GM23338 (cell line): ENCODE data around the gene LGALS8. TPM values are rescaled to one million over a fixed set of nuclear protein-coding genes. Genes with fewer than 3 reads are reported as not detected.
A peak's percentile ranks its signal among the peaks of the same experiment; 100 is the strongest.

ENCODE experiments used
- ATAC-seq: fragments of 200-7000 bp; cut with Tn5 transposase; 3 replicates; pipeline ENCODE4 v1.9.1; 2020
- DNase-seq: peaks from one replicate; pipeline ENCODE4 v3.0.0-alpha.2; 2015; ENCODE audit warnings: low spot score
- H2AFZ ChIP-seq: fragments of 200-600 bp; sonication (generic); 2 replicates; pipeline ENCODE4 v1.8.0; 2016; ENCODE audit warnings: antibody characterized with exemption, mild to moderate bottlenecking, moderate library complexity
- H3F3A ChIP-seq: fragments of 200-600 bp; sonication (generic); replicated peaks from 2 replicates; pipeline ENCODE4 v1.8.0; 2017; ENCODE audit warnings: antibody characterized with exemption, mixed run types, low read depth
- H3K27ac ChIP-seq: fragments of 200-600 bp; sonication (generic); 2 replicates; pipeline ENCODE4 v1.6.1; 2016; ENCODE audit warnings: low read depth
- H3K27me3 ChIP-seq: fragments of 200-600 bp; sonication (generic); 2 replicates; pipeline ENCODE4 v1.8.0; 2016; ENCODE audit warnings: mild to moderate bottlenecking, mixed run types, moderate library complexity; ENCODE audit not compliant: insufficient read depth
- H3K36me3 ChIP-seq: fragments of 200-600 bp; sonication (generic); 2 replicates; pipeline ENCODE4 v1.8.0; 2016; ENCODE audit warnings: mild to moderate bottlenecking; ENCODE audit not compliant: insufficient read depth
- H3K4me1 ChIP-seq: fragments of 200-600 bp; sonication (generic); 2 replicates; pipeline ENCODE4 v1.8.0; 2016; ENCODE audit warnings: mild to moderate bottlenecking, moderate library complexity; ENCODE audit not compliant: insufficient read depth
- H3K4me2 ChIP-seq: fragments of 200-600 bp; sonication (generic); 2 replicates; pipeline ENCODE4 v1.7.1; 2017; ENCODE audit warnings: mixed run types
- H3K4me3 ChIP-seq: fragments of 200-600 bp; sonication (generic); 2 replicates; pipeline ENCODE4 v1.6.1; 2016; ENCODE audit warnings: mixed run types
- H3K79me2 ChIP-seq: fragments of 200-600 bp; sonication (generic); replicated peaks from 2 replicates; pipeline ENCODE4 v1.8.0; 2017; ENCODE audit warnings: mild to moderate bottlenecking; ENCODE audit not compliant: insufficient read depth
- H3K9me2 ChIP-seq: fragments of 200-600 bp; sonication (generic); 2 replicates; pipeline ENCODE4 v1.8.0; 2017; ENCODE audit not compliant: insufficient read depth
- H4K20me1 ChIP-seq: fragments of 200-600 bp; sonication (generic); replicated peaks from 2 replicates; pipeline ENCODE4 v1.8.0; 2017; ENCODE audit warnings: mild to moderate bottlenecking; ENCODE audit not compliant: insufficient read depth
- H3K27ac Mint-ChIP-seq: 2 replicates; pipeline ENCODE4 v1.8.0; 2020; ENCODE audit warnings: inconsistent platforms, mild to moderate bottlenecking, moderate library complexity, mixed read lengths
- H3K27me3 Mint-ChIP-seq: 3 replicates; pipeline ENCODE4 v1.8.0; 2022; ENCODE audit warnings: low read depth, mild to moderate bottlenecking, moderate library complexity, mixed read lengths, inconsistent platforms; ENCODE audit not compliant: insufficient read depth, poor library complexity
- H3K36me3 Mint-ChIP-seq: 3 replicates; pipeline ENCODE4 v1.8.0; 2021; ENCODE audit warnings: low read depth, mild to moderate bottlenecking, inconsistent platforms, moderate library complexity, mixed read lengths
- H3K4me1 Mint-ChIP-seq: 3 replicates; pipeline ENCODE4 v1.8.0; 2020; ENCODE audit warnings: mild to moderate bottlenecking, inconsistent platforms, mixed read lengths
- H3K4me3 Mint-ChIP-seq: 3 replicates; pipeline ENCODE4 v1.8.0; 2021; ENCODE audit warnings: moderate library complexity, mild to moderate bottlenecking, inconsistent platforms, mixed read lengths
- H3K9me3 Mint-ChIP-seq: 3 replicates; pipeline ENCODE4 v1.8.0; 2020; ENCODE audit warnings: moderate library complexity, mild to moderate bottlenecking, inconsistent platforms, mixed read lengths
- CREB1 ChIP-seq: fragments of 250-450 bp; sonication (Bioruptor Pico); IDR thresholded peaks from 2 replicates; pipeline ENCODE4 v1.5.0; 2020; ENCODE audit warnings: low read depth, mild to moderate bottlenecking, moderate library complexity
- EZH2 ChIP-seq: fragments of 200-600 bp; sonication (generic); IDR thresholded peaks from one replicate; pipeline ENCODE4 v1.8.0; 2017; ENCODE audit warnings: antibody characterized with exemption, mild to moderate bottlenecking, low read depth; ENCODE audit not compliant: unreplicated experiment
- EZH2phosphoT487 ChIP-seq: fragments of 200-600 bp; sonication (generic); IDR thresholded peaks from one replicate; pipeline ENCODE4 v1.8.1; 2018; ENCODE audit warnings: antibody characterized with exemption; ENCODE audit not compliant: unreplicated experiment
- JUNB ChIP-seq: IDR thresholded peaks from one replicate; pipeline ENCODE4 v1.6.1; 2016; ENCODE audit warnings: antibody characterized with exemption; ENCODE audit not compliant: unreplicated experiment
- NANOG ChIP-seq: IDR thresholded peaks from 2 replicates; pipeline ENCODE4 v1.6.1; 2016; ENCODE audit warnings: antibody characterized with exemption, borderline replicate concordance
- POLR2AphosphoS5 ChIP-seq: IDR thresholded peaks from 2 replicates; pipeline ENCODE4 v1.6.1; 2016; ENCODE audit warnings: antibody characterized with exemption, low read depth
- STAT1 ChIP-seq: IDR thresholded peaks from one replicate; pipeline ENCODE4 v1.6.1; 2016; ENCODE audit warnings: antibody characterized with exemption; ENCODE audit not compliant: unreplicated experiment
- ZNF114 ChIP-seq: fragments of 250-450 bp; sonication (Bioruptor Pico); IDR thresholded peaks from 2 replicates; pipeline ENCODE4 v1.5.0; 2020; ENCODE audit warnings: mild to moderate bottlenecking, moderate library complexity
- ZNF331 ChIP-seq: fragments of 250-450 bp; sonication (Bioruptor Pico); IDR thresholded peaks from 2 replicates; pipeline ENCODE4 v1.5.0; 2020; ENCODE audit warnings: low read depth, mild to moderate bottlenecking, moderate library complexity
- polyA plus RNA-seq: library from polyadenylated mRNA; unstranded; fragments of >200 nt; fragmentation: Nextera tagmentation; extraction: Ambion mirVana; gene quantifications from 2 replicates; pipeline ENCODE4 v1.2.1, GENCODE V29; 2016
- total RNA-seq: library from RNA; depleted of rRNA; stranded (reverse); fragments of >200 nt; shearing (Covaris generic); gene quantifications from 2 replicates; pipeline ENCODE4 v1.2.3, GENCODE V29; 2014
- TF ChIP-seq, protein P1 (sequence below): IDR thresholded peaks from 2 replicates; pipeline ENCODE4 v1.6.1; 2016; ENCODE audit warnings: antibody characterized with exemption
- TF ChIP-seq, protein P2 (sequence below): IDR thresholded peaks from one replicate; pipeline ENCODE4 v1.6.1; 2018; ENCODE audit warnings: antibody characterized with exemption; ENCODE audit not compliant: unreplicated experiment
- TF ChIP-seq, protein P3 (sequence below): fragments of 250-450 bp; sonication (Bioruptor Pico); IDR thresholded peaks from 2 replicates; pipeline ENCODE4 v1.5.0; 2020; ENCODE audit warnings: mild to moderate bottlenecking, moderate library complexity
- TF ChIP-seq, protein P4 (sequence below), 2 experiments: fragments of 200-600 bp in 1 of 2; sonication (generic) in 1 of 2; conservative IDR thresholded peaks; 2 replicates each; pipeline versions ENCODE4 v1.5.1 to v1.6.1; 2016 to 2017; ENCODE audit warnings: antibody characterized with exemption in 2 of 2, low read depth in 2 of 2, mild to moderate bottlenecking in 2 of 2, moderate library complexity in 1 of 2

LGALS8 gene
- total and polyA plus RNA-seq, 2 experiments from 2014 or later, result 10.1 to 11.5 TPM

DNA sequence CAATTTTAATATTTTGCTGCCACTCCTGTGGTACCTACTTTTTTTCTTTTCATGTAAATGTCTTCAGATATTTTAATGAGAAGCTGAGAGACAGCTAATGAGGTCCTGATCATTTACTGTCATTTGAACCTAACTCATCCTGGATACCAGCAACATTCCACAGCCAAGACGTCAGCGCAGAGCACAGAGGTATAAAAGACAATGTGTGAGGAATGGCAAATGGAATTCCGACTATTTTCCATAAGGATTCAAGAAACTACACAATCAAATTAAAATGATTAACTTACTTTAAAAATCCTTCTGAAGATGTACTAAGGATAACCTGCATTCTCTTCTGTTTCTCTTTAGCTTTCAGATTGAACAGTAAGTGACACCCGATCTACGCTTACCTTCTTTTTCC is 41.7 kb downstream of the LGALS8 start:
- TF ChIP-seq EZH2phosphoT487 (no peak), ZNF331 (CRISPR knock-in tag) (no peak), ZNF114 (CRISPR knock-in tag) (no peak), NANOG (no peak), POLR2AphosphoS5 (no peak), CREB1 (CRISPR knock-in tag) (no peak), JUNB (no peak), EZH2 (no peak), STAT1 (no peak)
- TF ChIP-seq, protein P1, sequence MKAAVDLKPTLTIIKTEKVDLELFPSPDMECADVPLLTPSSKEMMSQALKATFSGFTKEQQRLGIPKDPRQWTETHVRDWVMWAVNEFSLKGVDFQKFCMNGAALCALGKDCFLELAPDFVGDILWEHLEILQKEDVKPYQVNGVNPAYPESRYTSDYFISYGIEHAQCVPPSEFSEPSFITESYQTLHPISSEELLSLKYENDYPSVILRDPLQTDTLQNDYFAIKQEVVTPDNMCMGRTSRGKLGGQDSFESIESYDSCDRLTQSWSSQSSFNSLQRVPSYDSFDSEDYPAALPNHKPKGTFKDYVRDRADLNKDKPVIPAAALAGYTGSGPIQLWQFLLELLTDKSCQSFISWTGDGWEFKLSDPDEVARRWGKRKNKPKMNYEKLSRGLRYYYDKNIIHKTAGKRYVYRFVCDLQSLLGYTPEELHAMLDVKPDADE, result no peak
- TF ChIP-seq, protein P2, sequence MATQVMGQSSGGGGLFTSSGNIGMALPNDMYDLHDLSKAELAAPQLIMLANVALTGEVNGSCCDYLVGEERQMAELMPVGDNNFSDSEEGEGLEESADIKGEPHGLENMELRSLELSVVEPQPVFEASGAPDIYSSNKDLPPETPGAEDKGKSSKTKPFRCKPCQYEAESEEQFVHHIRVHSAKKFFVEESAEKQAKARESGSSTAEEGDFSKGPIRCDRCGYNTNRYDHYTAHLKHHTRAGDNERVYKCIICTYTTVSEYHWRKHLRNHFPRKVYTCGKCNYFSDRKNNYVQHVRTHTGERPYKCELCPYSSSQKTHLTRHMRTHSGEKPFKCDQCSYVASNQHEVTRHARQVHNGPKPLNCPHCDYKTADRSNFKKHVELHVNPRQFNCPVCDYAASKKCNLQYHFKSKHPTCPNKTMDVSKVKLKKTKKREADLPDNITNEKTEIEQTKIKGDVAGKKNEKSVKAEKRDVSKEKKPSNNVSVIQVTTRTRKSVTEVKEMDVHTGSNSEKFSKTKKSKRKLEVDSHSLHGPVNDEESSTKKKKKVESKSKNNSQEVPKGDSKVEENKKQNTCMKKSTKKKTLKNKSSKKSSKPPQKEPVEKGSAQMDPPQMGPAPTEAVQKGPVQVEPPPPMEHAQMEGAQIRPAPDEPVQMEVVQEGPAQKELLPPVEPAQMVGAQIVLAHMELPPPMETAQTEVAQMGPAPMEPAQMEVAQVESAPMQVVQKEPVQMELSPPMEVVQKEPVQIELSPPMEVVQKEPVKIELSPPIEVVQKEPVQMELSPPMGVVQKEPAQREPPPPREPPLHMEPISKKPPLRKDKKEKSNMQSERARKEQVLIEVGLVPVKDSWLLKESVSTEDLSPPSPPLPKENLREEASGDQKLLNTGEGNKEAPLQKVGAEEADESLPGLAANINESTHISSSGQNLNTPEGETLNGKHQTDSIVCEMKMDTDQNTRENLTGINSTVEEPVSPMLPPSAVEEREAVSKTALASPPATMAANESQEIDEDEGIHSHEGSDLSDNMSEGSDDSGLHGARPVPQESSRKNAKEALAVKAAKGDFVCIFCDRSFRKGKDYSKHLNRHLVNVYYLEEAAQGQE, result no peak
- TF ChIP-seq, protein P3, sequence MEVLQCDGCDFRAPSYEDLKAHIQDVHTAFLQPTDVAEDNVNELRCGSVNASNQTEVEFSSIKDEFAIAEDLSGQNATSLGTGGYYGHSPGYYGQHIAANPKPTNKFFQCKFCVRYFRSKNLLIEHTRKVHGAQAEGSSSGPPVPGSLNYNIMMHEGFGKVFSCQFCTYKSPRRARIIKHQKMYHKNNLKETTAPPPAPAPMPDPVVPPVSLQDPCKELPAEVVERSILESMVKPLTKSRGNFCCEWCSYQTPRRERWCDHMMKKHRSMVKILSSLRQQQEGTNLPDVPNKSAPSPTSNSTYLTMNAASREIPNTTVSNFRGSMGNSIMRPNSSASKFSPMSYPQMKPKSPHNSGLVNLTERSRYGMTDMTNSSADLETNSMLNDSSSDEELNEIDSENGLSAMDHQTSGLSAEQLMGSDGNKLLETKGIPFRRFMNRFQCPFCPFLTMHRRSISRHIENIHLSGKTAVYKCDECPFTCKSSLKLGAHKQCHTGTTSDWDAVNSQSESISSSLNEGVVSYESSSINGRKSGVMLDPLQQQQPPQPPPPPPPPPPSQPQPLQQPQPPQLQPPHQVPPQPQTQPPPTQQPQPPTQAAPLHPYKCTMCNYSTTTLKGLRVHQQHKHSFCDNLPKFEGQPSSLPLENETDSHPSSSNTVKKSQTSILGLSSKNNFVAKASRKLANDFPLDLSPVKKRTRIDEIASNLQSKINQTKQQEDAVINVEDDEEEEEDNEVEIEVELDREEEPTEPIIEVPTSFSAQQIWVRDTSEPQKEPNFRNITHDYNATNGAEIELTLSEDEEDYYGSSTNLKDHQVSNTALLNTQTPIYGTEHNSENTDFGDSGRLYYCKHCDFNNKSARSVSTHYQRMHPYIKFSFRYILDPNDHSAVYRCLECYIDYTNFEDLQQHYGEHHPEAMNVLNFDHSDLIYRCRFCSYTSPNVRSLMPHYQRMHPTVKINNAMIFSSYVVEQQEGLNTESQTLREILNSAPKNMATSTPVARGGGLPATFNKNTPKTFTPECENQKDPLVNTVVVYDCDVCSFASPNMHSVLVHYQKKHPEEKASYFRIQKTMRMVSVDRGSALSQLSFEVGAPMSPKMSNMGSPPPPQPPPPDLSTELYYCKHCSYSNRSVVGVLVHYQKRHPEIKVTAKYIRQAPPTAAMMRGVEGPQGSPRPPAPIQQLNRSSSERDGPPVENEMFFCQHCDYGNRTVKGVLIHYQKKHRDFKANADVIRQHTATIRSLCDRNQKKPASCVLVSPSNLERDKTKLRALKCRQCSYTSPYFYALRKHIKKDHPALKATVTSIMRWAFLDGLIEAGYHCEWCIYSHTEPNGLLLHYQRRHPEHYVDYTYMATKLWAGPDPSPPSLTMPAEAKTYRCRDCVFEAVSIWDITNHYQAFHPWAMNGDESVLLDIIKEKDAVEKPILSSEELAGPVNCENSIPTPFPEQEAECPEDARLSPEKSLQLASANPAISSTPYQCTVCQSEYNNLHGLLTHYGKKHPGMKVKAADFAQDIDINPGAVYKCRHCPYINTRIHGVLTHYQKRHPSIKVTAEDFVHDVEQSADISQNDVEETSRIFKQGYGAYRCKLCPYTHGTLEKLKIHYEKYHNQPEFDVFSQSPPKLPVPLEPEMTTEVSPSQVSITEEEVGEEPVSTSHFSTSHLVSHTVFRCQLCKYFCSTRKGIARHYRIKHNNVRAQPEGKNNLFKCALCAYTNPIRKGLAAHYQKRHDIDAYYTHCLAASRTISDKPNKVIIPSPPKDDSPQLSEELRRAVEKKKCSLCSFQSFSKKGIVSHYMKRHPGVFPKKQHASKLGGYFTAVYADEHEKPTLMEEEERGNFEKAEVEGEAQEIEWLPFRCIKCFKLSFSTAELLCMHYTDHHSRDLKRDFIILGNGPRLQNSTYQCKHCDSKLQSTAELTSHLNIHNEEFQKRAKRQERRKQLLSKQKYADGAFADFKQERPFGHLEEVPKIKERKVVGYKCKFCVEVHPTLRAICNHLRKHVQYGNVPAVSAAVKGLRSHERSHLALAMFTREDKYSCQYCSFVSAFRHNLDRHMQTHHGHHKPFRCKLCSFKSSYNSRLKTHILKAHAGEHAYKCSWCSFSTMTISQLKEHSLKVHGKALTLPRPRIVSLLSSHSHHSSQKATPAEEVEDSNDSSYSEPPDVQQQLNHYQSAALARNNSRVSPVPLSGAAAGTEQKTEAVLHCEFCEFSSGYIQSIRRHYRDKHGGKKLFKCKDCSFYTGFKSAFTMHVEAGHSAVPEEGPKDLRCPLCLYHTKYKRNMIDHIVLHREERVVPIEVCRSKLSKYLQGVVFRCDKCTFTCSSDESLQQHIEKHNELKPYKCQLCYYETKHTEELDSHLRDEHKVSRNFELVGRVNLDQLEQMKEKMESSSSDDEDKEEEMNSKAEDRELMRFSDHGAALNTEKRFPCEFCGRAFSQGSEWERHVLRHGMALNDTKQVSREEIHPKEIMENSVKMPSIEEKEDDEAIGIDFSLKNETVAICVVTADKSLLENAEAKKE (CRISPR knock-in tag), result no peak
- TF ChIP-seq, protein P4, sequence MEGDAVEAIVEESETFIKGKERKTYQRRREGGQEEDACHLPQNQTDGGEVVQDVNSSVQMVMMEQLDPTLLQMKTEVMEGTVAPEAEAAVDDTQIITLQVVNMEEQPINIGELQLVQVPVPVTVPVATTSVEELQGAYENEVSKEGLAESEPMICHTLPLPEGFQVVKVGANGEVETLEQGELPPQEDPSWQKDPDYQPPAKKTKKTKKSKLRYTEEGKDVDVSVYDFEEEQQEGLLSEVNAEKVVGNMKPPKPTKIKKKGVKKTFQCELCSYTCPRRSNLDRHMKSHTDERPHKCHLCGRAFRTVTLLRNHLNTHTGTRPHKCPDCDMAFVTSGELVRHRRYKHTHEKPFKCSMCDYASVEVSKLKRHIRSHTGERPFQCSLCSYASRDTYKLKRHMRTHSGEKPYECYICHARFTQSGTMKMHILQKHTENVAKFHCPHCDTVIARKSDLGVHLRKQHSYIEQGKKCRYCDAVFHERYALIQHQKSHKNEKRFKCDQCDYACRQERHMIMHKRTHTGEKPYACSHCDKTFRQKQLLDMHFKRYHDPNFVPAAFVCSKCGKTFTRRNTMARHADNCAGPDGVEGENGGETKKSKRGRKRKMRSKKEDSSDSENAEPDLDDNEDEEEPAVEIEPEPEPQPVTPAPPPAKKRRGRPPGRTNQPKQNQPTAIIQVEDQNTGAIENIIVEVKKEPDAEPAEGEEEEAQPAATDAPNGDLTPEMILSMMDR (conservative IDR thresholded peaks at IDR 0.05; ENCODE audit: low read depth in 2 of 2), result no peak
- Histone ChIP-seq H3K4me2 (no peak overlapping the region), H3K27ac (no peak overlapping the region; the same call in 1 of the 2 replicates), H3K9me2 (no peaks in the 10 kb centered on the region), H2AFZ (no peak overlapping the region), H3K79me2 (no peaks in the 10 kb centered on the region), H3K4me1 (no peaks in the 10 kb centered on the region), H3K4me3 (no peak overlapping the region), H3K27me3 (no peaks in the 10 kb centered on the region), H4K20me1 (no peaks in the 10 kb centered on the region; the same call in 1 of the 2 replicates), H3F3A (no peaks in the 10 kb centered on the region), H3K36me3 (peaks cover 56% of the 10 kb centered on the region)
- H3K9me3 Mint-ChIP-seq, result no peaks in the 10 kb centered on the region
- peaks cover 82% of the 10 kb centered on the region for H3K36me3 Mint-ChIP-seq
- H3K4me1 Mint-ChIP-seq, result no peaks in the 10 kb centered on the region
- peak; percentile 6 for DNase-seq
- ATAC-seq, result no peak
- no peak overlapping the region for H3K27ac Mint-ChIP-seq
- H3K4me3 Mint-ChIP-seq, result no peak overlapping the region
- H3K27me3 Mint-ChIP-seq, result peaks cover 2% of the 10 kb centered on the region
